A673 (cell line): ENCODE results near the gene CHTOP. TPM values are rescaled to one million over a fixed set of nuclear protein-coding genes. Genes with fewer than 3 reads are reported as not detected.

Experiments
- BruUV-seq: library from RNA; stranded (reverse); fragments of 400-500 nt; replicated peaks from 2 replicates; lab custom pipeline; 2021; lab: Mats Ljungman, UMichigan
- CTCF ChIA-PET: fragments of 300-600 bp; sonication (Branson Sonifier 250); formaldehyde crosslinking; loops from one replicate; lab custom pipeline; 2022; ENCODE audit warnings: antibody characterized with exemption; lab: Charles Lee
- POLR2A ChIA-PET: fragments of 300-600 bp; sonication (Branson Sonifier 250); formaldehyde crosslinking; loops from one replicate; lab custom pipeline; 2022; ENCODE audit warnings: antibody characterized with exemption; ENCODE audit not compliant: low non-redundant PET; lab: Charles Lee
- DNase-seq: peaks from one replicate; pipeline ENCODE4 v3.0.0-alpha.2; 2015; ENCODE audit warnings: low spot score
- H3K27ac ChIP-seq: fragments of 200-600 bp; sonication (generic); 2 replicates; pipeline ENCODE4 v1.5.1; 2016; ENCODE audit warnings: mixed run types, low read depth, mild to moderate bottlenecking, mixed read lengths, antibody characterized with exemption, low read length; ENCODE audit not compliant: poor library complexity, severe bottlenecking
- H3K27me3 ChIP-seq: fragments of 200-600 bp; sonication (generic); replicated peaks from 2 replicates; pipeline ENCODE4 v1.6.1; 2017; ENCODE audit warnings: mixed run types, low read depth, mild to moderate bottlenecking, mixed read lengths, antibody characterized with exemption, low read length; ENCODE audit not compliant: insufficient read depth, poor library complexity
- H3K36me3 ChIP-seq: fragments of 200-600 bp; sonication (generic); 2 replicates; pipeline ENCODE4 v1.6.1; 2016; ENCODE audit warnings: mixed run types, mild to moderate bottlenecking, mixed read lengths, antibody characterized with exemption, low read length; ENCODE audit not compliant: insufficient read depth, poor library complexity, severe bottlenecking
- H3K4me1 ChIP-seq: fragments of 200-600 bp; sonication (generic); 2 replicates; pipeline ENCODE4 v1.6.1; 2017; ENCODE audit warnings: mixed run types, mild to moderate bottlenecking, mixed read lengths, antibody characterized with exemption, low read length; ENCODE audit not compliant: insufficient read depth, poor library complexity, severe bottlenecking
- H3K4me3 ChIP-seq: fragments of 200-600 bp; sonication (generic); 2 replicates; pipeline ENCODE4 v1.5.1; 2016; ENCODE audit warnings: low read depth, mixed run types, mild to moderate bottlenecking, mixed read lengths, low read length; ENCODE audit not compliant: poor library complexity, severe bottlenecking
- H3K9me3 ChIP-seq: fragments of 200-600 bp; sonication (generic); 2 replicates; pipeline ENCODE4 v1.6.1; 2016; ENCODE audit warnings: mixed run types, low read depth, mild to moderate bottlenecking, mixed read lengths, antibody characterized with exemption, low read length; ENCODE audit not compliant: poor library complexity, severe bottlenecking
- EZH2 ChIP-seq: fragments of 200-600 bp; sonication (generic); IDR thresholded peaks from 2 replicates; pipeline ENCODE4 v1.6.1; 2017; ENCODE audit warnings: borderline replicate concordance, low read depth, mild to moderate bottlenecking, mixed read lengths, antibody characterized with exemption, low read length; ENCODE audit not compliant: poor library complexity, severe bottlenecking
- intact Hi-C: fragments of 100-400 bp; cut with micrococcal nuclease; formaldehyde crosslinking; loops from one replicate; pipeline ENCODE4 v1.10.0; 2022; ENCODE audit not compliant: unreplicated experiment
- total RNA-seq: library from RNA; stranded (reverse); gene quantifications from 2 replicates; pipeline ENCODE4 v1.2.3, GENCODE V29; 2021
- TF ChIP-seq, protein P1 (sequence below): fragments of 300-800, 200-600 bp; sonication (generic); conservative IDR thresholded peaks from 2 replicates; pipeline ENCODE4 v1.5.1; 2017; ENCODE audit warnings: low read depth, mild to moderate bottlenecking, antibody characterized with exemption, low read length, moderate library complexity, mixed read lengths

Gene CHTOP
- total RNA-seq, 1 experiment from 2014 or later = 101 TPM

DNA sequence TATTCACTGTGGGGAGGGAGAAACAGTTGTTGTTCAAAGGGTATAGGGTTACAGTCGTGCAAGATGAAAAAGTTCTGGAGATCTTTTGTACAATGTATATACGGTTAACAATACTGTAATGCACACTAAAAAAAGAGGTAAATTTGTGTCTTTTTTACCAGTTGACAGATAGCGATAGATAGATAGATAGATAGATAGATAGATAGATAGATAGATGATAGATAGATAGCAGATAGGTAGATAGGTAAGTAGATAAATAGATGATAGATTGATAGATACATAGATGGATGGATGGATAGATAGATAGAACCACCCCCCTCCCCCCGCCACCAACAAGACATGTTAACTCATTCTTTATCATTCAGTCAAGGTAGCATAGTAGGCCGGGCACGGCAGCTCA is 31.1 kb upstream of the CHTOP start:
- no TSS peak for BruUV-seq
- H3K36me3 ChIP-seq = no peaks in the 10 kb centered on the region
- no peak overlapping the region for H3K4me3 ChIP-seq
- H3K27me3 ChIP-seq = no peaks in the 10 kb centered on the region
- no peak for TF ChIP-seq EZH2
- TF ChIP-seq, protein P1, sequence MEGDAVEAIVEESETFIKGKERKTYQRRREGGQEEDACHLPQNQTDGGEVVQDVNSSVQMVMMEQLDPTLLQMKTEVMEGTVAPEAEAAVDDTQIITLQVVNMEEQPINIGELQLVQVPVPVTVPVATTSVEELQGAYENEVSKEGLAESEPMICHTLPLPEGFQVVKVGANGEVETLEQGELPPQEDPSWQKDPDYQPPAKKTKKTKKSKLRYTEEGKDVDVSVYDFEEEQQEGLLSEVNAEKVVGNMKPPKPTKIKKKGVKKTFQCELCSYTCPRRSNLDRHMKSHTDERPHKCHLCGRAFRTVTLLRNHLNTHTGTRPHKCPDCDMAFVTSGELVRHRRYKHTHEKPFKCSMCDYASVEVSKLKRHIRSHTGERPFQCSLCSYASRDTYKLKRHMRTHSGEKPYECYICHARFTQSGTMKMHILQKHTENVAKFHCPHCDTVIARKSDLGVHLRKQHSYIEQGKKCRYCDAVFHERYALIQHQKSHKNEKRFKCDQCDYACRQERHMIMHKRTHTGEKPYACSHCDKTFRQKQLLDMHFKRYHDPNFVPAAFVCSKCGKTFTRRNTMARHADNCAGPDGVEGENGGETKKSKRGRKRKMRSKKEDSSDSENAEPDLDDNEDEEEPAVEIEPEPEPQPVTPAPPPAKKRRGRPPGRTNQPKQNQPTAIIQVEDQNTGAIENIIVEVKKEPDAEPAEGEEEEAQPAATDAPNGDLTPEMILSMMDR = no peak
- H3K9me3 ChIP-seq = no peaks in the 10 kb centered on the region
- H3K4me1 ChIP-seq = peaks cover 4% of the 10 kb centered on the region
- ChIA-PET CTCF (no interaction called here), POLR2A (no interaction called here)
- no peak for DNase-seq
- intact Hi-C loops = no loop called here
- H3K27ac ChIP-seq = no peak overlapping the region

DNA sequence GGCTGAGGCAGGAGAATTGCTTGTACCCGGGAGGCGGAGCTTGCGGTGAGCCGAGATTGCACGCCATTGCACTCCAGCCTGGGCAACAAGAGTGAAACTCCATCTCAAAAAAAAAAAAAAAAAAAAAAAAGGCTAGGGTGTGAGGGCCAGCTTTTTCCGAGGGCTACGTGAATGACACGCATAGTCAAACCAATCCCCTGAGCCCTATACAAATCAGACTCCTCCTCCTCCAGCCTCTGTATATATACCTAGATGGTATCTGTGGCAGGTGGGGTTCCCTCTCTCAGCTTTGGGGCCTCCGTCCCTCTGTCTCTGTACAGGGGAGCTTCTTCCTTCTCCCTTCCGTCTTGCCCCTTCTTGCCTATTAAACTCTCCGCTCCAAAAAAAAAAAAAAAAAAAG is 27.7 kb upstream of the CHTOP start:
- no peaks in the 10 kb centered on the region for H3K4me1 ChIP-seq
- no peaks in the 10 kb centered on the region for H3K9me3 ChIP-seq
- H3K4me3 ChIP-seq = no peak overlapping the region
- H3K27me3 ChIP-seq = no peaks in the 10 kb centered on the region
- H3K27ac ChIP-seq = no peak overlapping the region
- H3K36me3 ChIP-seq = no peaks in the 10 kb centered on the region
- intact Hi-C loops = no loop called here
- DNase-seq = no peak
- TF ChIP-seq, protein P1 = no peak
- no peak for TF ChIP-seq EZH2
- CTCF ChIA-PET = interaction anchor here (0.6 kb wide), 1 partner anchor 111 kb away, joined by 3 read pairs; no protein-coding TSS in a partner anchor
- POLR2A ChIA-PET = no interaction called here
- no TSS peak for BruUV-seq

DNA sequence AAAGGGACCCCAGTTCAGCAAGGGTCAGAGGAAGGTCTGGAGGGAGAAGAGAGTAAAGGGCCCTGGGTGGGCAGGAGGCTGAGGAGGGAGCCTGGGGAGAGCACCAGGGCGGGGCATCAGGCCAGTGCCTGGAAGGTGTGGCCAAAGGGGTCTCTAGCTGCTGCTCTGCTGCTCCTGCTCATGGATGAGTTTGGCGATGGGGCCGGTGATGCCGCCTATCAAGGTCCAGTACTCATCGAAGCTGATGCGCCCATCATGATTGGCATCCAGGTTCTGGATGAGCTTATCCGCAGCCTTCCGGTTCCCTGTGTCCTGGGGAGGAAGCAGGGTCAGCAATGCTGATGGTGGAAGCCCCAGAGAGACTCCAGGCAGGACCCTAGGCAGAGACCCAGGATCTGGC is 26.5 kb upstream of the CHTOP start:
- intact Hi-C loops = no loop called here
- H3K9me3 ChIP-seq = no peaks in the 10 kb centered on the region
- ChIA-PET POLR2A (no interaction called here), CTCF (interaction anchor here (0.7 kb wide), 1 partner anchor 97 kb away, joined by 3 read pairs; no protein-coding TSS in a partner anchor)
- H3K4me1 ChIP-seq = no peaks in the 10 kb centered on the region
- H3K4me3 ChIP-seq = no peak overlapping the region
- H3K27me3 ChIP-seq = no peaks in the 10 kb centered on the region
- H3K36me3 ChIP-seq = no peaks in the 10 kb centered on the region
- DNase-seq = no peak
- no peak overlapping the region for H3K27ac ChIP-seq
- BruUV-seq = no TSS peak
- TF ChIP-seq EZH2 = no peak
- TF ChIP-seq, protein P1 = no peak
